ENCODE results near the gene ZNF8. TPM values are rescaled to one million over a fixed set of nuclear protein-coding genes. Genes with fewer than 3 reads are reported as not detected.
"Not testable (repeated sequence)": the region's sequence is repeated elsewhere in the genome, so short reads cannot be mapped to it uniquely, and the experiment has no call there.

The ZNF8 gene
- polyA plus RNA-seq, 1 donor from 2014 or later, result 5.5 TPM

GRCh38 chr19:58252102-58252685, 26.6 kb upstream of the ZNF8 start:
- no peaks in the 10 kb centered on the region for H3K79me2 ChIP-seq (replicated peaks; ENCODE audit: insufficient read depth, low read length)
- H4K20me1 ChIP-seq (ENCODE audit: insufficient read depth), result no peaks in the 10 kb centered on the region
- H3K9me2 ChIP-seq (ENCODE audit: insufficient read depth, low read length), result no peaks in the 10 kb centered on the region
- no peak overlapping the region for H2AFZ ChIP-seq (ENCODE audit: low read depth, low read length)
- peaks cover 54% of the 10 kb centered on the region for H3K9me3 ChIP-seq (ENCODE audit: low read length)
- no peak overlapping the region for H3K4me3 ChIP-seq (ENCODE audit: low read length)
- peaks cover 15% of the 10 kb centered on the region for H3K36me3 ChIP-seq (ENCODE audit: insufficient read depth, low read length)
- no peak overlapping the region for H3K4me2 ChIP-seq (ENCODE audit: low read length)
- no peaks in the 10 kb centered on the region for H3F3A ChIP-seq (ENCODE audit: insufficient read depth, low read length, poor library complexity, severe bottlenecking)
- H3K9ac ChIP-seq (ENCODE audit: low read length), result no peak overlapping the region
- TF ChIP-seq POLR2AphosphoS5 (IDR thresholded peaks at IDR 0.05) (no peak), MXI1 (conservative IDR thresholded peaks at IDR 0.05; ENCODE audit: poor library complexity, severe bottlenecking) (no peak), REST (IDR thresholded peaks at IDR 0.05; ENCODE audit: borderline replicate concordance) (no peak), EP300 (conservative IDR thresholded peaks at IDR 0.05; ENCODE audit: poor library complexity, severe bottlenecking) (no peak), SMC3 (conservative IDR thresholded peaks at IDR 0.05; ENCODE audit: poor library complexity) (no peak), EZH2 (IDR thresholded peaks at IDR 0.05; ENCODE audit: borderline replicate concordance, insufficient read depth, low read length, poor library complexity, severe bottlenecking) (no peak), CTCF (IDR thresholded peaks at IDR 0.05; ENCODE audit: poor library complexity, severe bottlenecking) (no peak), RAD21 (conservative IDR thresholded peaks at IDR 0.05) (no peak)
- H3K27ac ChIP-seq (ENCODE audit: low read length), result no peak overlapping the region
- no peaks in the 10 kb centered on the region for H3K27me3 ChIP-seq (ENCODE audit: insufficient read depth, low read depth, low read length)

GRCh38 chr19:58258259-58258658, 20.5 kb upstream of the ZNF8 start:
- H3K9me3 ChIP-seq (ENCODE audit: low read length), result peaks cover 74% of the 10 kb centered on the region
- H3K4me3 ChIP-seq (ENCODE audit: low read length); H3K4me2 ChIP-seq (ENCODE audit: low read length); H3K27me3 ChIP-seq (ENCODE audit: insufficient read depth, low read depth, low read length); H3K9ac ChIP-seq (ENCODE audit: low read length); H3K9me2 ChIP-seq (ENCODE audit: insufficient read depth, low read length); H3K79me2 ChIP-seq (replicated peaks; ENCODE audit: insufficient read depth, low read length); H3K27ac ChIP-seq (ENCODE audit: low read length); H4K20me1 ChIP-seq (ENCODE audit: insufficient read depth); H3F3A ChIP-seq (ENCODE audit: insufficient read depth, low read length, poor library complexity, severe bottlenecking); H2AFZ ChIP-seq (ENCODE audit: low read depth, low read length): not testable (repeated sequence)
- peaks cover 31% of the 10 kb centered on the region for H3K36me3 ChIP-seq (ENCODE audit: insufficient read depth, low read length)

- no peak for TF ChIP-seq POLR2AphosphoS5 (IDR thresholded peaks at IDR 0.05)
- TF ChIP-seq REST (IDR thresholded peaks at IDR 0.05; ENCODE audit: borderline replicate concordance), result no peak
- TF ChIP-seq MXI1 (conservative IDR thresholded peaks at IDR 0.05; ENCODE audit: poor library complexity, severe bottlenecking), result no peak
- no peak for TF ChIP-seq SMC3 (conservative IDR thresholded peaks at IDR 0.05; ENCODE audit: poor library complexity)
- no peak for TF ChIP-seq RAD21 (conservative IDR thresholded peaks at IDR 0.05)
- Histone ChIP-seq H3K4me2 (ENCODE audit: low read length) (no peak overlapping the region), H2AFZ (ENCODE audit: low read depth, low read length) (no peak overlapping the region), H3K27me3 (ENCODE audit: insufficient read depth, low read depth, low read length) (no peaks in the 10 kb centered on the region), H3K27ac (ENCODE audit: low read length) (no peak overlapping the region), H3K36me3 (ENCODE audit: insufficient read depth, low read length) (peaks cover 20% of the 10 kb centered on the region), H3K9me2 (ENCODE audit: insufficient read depth, low read length) (no peaks in the 10 kb centered on the region), H3K9ac (ENCODE audit: low read length) (no peak overlapping the region), H3K4me3 (ENCODE audit: low read length) (no peak overlapping the region), H3K79me2 (replicated peaks; ENCODE audit: insufficient read depth, low read length) (no peaks in the 10 kb centered on the region), H3K9me3 (ENCODE audit: low read length) (peaks cover 75% of the 10 kb centered on the region), H3F3A (ENCODE audit: insufficient read depth, low read length, poor library complexity, severe bottlenecking) (no peaks in the 10 kb centered on the region), H4K20me1 (ENCODE audit: insufficient read depth) (no peaks in the 10 kb centered on the region)
Measured at GRCh38 chr19:58261600-58261967, 17.2 kb upstream of the ZNF8 start.
